GM18505 (cell line): ENCODE results near the gene RSPH1.

Experiments
- ATAC-seq: cut with Tn5 transposase; IDR thresholded peaks from one replicate; pipeline ENCODE4 v1.9.1; 2021; ENCODE audit not compliant: unreplicated experiment
- POLR2A ChIP-seq: IDR thresholded peaks from 4 replicates; pipeline ENCODE4 v1.6.1; 2011; ENCODE audit warnings: borderline replicate concordance; ENCODE audit not compliant: insufficient read depth, insufficient read length; ENCODE audit errors: extremely low read depth

RSPH1 gene

GRCh38 chr21:42430521-42430920 lies 65.5 kb downstream of the RSPH1 start:
- no peak for ATAC-seq
- TF ChIP-seq POLR2A, result no peak

- TF ChIP-seq POLR2A, result no peak
- ATAC-seq, result no peak
Measured at GRCh38 chr21:42429856-42430255, 66.2 kb downstream of the RSPH1 start.

- ATAC-seq, result no peak
- no peak for TF ChIP-seq POLR2A
Measured at GRCh38 chr21:42429021-42429420, 67.0 kb downstream of the RSPH1 start.

GRCh38 chr21:42427809-42428419 lies 68.1 kb downstream of the RSPH1 start:
- ATAC-seq, result no peak
- TF ChIP-seq POLR2A, result no peak

- ATAC-seq, result no peak
- TF ChIP-seq POLR2A, result no peak
Measured at GRCh38 chr21:42426876-42427480, 69.0 kb downstream of the RSPH1 start.

GRCh38 chr21:42426424-42426823 lies 69.6 kb downstream of the RSPH1 start:
- TF ChIP-seq POLR2A, result no peak
- ATAC-seq, result no peak

GRCh38 chr21:42425591-42425990 lies 70.4 kb downstream of the RSPH1 start:
- TF ChIP-seq POLR2A, result peak; percentile 30
- peak; percentile 30 for ATAC-seq

- TF ChIP-seq POLR2A, result no peak
- peak; percentile 45 for ATAC-seq
Measured at GRCh38 chr21:42424914-42425541, 71.0 kb downstream of the RSPH1 start.

- no peak for TF ChIP-seq POLR2A
- ATAC-seq, result no peak
Measured at GRCh38 chr21:42423685-42424084, 72.3 kb downstream of the RSPH1 start.

GRCh38 chr21:42423197-42423675 lies 72.8 kb downstream of the RSPH1 start:
- peak; percentile 52 for ATAC-seq
- TF ChIP-seq POLR2A, result no peak
